IMR-90 (cell line): Measurements from ENCODE around the gene RBP5. TPM values are rescaled to one million over a fixed set of nuclear protein-coding genes. Genes with fewer than 3 reads are reported as not detected.

Experiments
- ATAC-seq: fragments of 200-7000 bp; cut with Tn5 transposase; 2 replicates; pipeline ENCODE4 v1.9.1; 2020; ENCODE audit warnings: low read depth, mild to moderate bottlenecking, moderate library complexity
- BruUV-seq: library from RNA; stranded (reverse); fragments of 400-500 nt; replicated peaks from 2 replicates; lab custom pipeline; 2021; lab: Mats Ljungman, UMichigan
- CTCF ChIA-PET: fragments of 300-600 bp; formaldehyde crosslinking; extraction: SDS; loops from one replicate; lab custom pipeline; 2021; ENCODE audit warnings: antibody characterized with exemption; lab: Yijun Ruan, JAX
- POLR2A ChIA-PET: fragments of 300-600 bp; sonication (Branson Sonifier 250); formaldehyde crosslinking; loops from one replicate; lab custom pipeline; 2022; ENCODE audit warnings: antibody characterized with exemption; ENCODE audit not compliant: unreplicated experiment; lab: Charles Lee
- DNase-seq: peaks from one replicate; pipeline ENCODE4 v3.0.0; 2013
- H2AFZ ChIP-seq: replicated peaks from 2 replicates; pipeline ENCODE3; 2013; ENCODE audit warnings: low read length, mild to moderate bottlenecking; ENCODE audit not compliant: poor library complexity
- H2AK5ac ChIP-seq: 2 replicates; pipeline ENCODE4 v1.6.1; 2013; ENCODE audit warnings: low read depth, low read length, inconsistent platforms
- H2AK9ac ChIP-seq: replicated peaks from 2 replicates; pipeline ENCODE3; 2013; ENCODE audit warnings: mild to moderate bottlenecking, low read depth, low read length, moderate library complexity; ENCODE audit not compliant: poor library complexity
- H2BK120ac ChIP-seq: 2 replicates; pipeline ENCODE4 v1.6.1; 2013; ENCODE audit warnings: low read depth, low read length, inconsistent platforms
- H2BK15ac ChIP-seq: 3 replicates; pipeline ENCODE4 v1.6.1; 2013; ENCODE audit warnings: low read depth, low read length, inconsistent platforms
- H2BK20ac ChIP-seq: 2 replicates; pipeline ENCODE4 v1.6.1; 2013; ENCODE audit warnings: low read depth, mild to moderate bottlenecking, inconsistent platforms, low read length, moderate library complexity
- H2BK5ac ChIP-seq: 2 replicates; pipeline ENCODE4 v1.6.1; 2013; ENCODE audit warnings: mild to moderate bottlenecking, low read depth, low read length, inconsistent platforms; ENCODE audit not compliant: poor library complexity, severe bottlenecking
- H3K14ac ChIP-seq: replicated peaks from 2 replicates; pipeline ENCODE4 v1.6.1; 2013; ENCODE audit warnings: low read depth, low read length, inconsistent platforms
- H3K18ac ChIP-seq: 2 replicates; pipeline ENCODE4 v1.6.1; 2013; ENCODE audit warnings: low read depth, low read length, control low read depth
- H3K23ac ChIP-seq: 2 replicates; pipeline ENCODE4 v1.6.1; 2013; ENCODE audit warnings: low read depth, low read length, inconsistent platforms
- H3K27ac ChIP-seq: 2 replicates; pipeline ENCODE4 v1.5.1; 2013; ENCODE audit warnings: mild to moderate bottlenecking, control low read depth, low read length; ENCODE audit not compliant: insufficient read depth
- H3K27me3 ChIP-seq: 2 replicates; pipeline ENCODE4 v1.6.1; 2013; ENCODE audit warnings: low read length; ENCODE audit not compliant: control insufficient read depth, insufficient read depth
- H3K36me3 ChIP-seq: 2 replicates; pipeline ENCODE4 v1.6.1; 2013; ENCODE audit warnings: low read length, mixed read lengths; ENCODE audit not compliant: control insufficient read depth, insufficient read depth
- H3K4ac ChIP-seq: 2 replicates; pipeline ENCODE4 v1.6.1; 2013; ENCODE audit warnings: low read depth, low read length, inconsistent platforms
- H3K4me1 ChIP-seq: 2 replicates; pipeline ENCODE4 v1.6.1; 2013; ENCODE audit warnings: low read length, mixed read lengths; ENCODE audit not compliant: control insufficient read depth, insufficient read depth
- H3K4me2 ChIP-seq: 2 replicates; pipeline ENCODE4 v1.6.1; 2013; ENCODE audit warnings: low read depth, mild to moderate bottlenecking, control low read depth, low read length, moderate library complexity
- H3K4me3 ChIP-seq: 2 replicates; pipeline ENCODE4 v1.5.1; 2013; ENCODE audit warnings: low read depth, mild to moderate bottlenecking, control low read depth, low read length, moderate library complexity; ENCODE audit not compliant: insufficient read depth
- H3K56ac ChIP-seq: 2 replicates; pipeline ENCODE4 v1.6.1; 2013; ENCODE audit warnings: low read length, inconsistent platforms; ENCODE audit not compliant: insufficient read depth; ENCODE audit errors: extremely low read depth
- H3K79me1 ChIP-seq, 2 experiments: 2 replicates each; pipeline ENCODE4 v1.6.1; 2013; ENCODE audit warnings: low read length in 2 of 2, inconsistent platforms in 1 of 2, low read depth in 1 of 2
- H3K9ac ChIP-seq: 2 replicates; pipeline ENCODE4 v1.6.1; 2013; ENCODE audit warnings: low read depth, low read length, control low read depth
- H3K9me1 ChIP-seq: 2 replicates; pipeline ENCODE4 v1.6.1; 2013; ENCODE audit warnings: low read length, inconsistent platforms; ENCODE audit not compliant: insufficient read depth
- H3K9me3 ChIP-seq: 2 replicates; pipeline ENCODE4 v1.6.1; 2013; ENCODE audit warnings: low read length; ENCODE audit not compliant: control insufficient read depth, insufficient read depth
- H4K20me1 ChIP-seq: 2 replicates; pipeline ENCODE4 v1.6.1; 2013; ENCODE audit warnings: low read length, inconsistent platforms; ENCODE audit not compliant: insufficient read depth
- H4K5ac ChIP-seq: 2 replicates; pipeline ENCODE4 v1.6.1; 2013; ENCODE audit warnings: mild to moderate bottlenecking, low read depth, low read length, control low read depth
- H4K8ac ChIP-seq, 2 experiments: 2 replicates each; pipeline ENCODE4 v1.6.1; 2013; ENCODE audit warnings: low read depth in 2 of 2, low read length in 2 of 2, control low read depth in 1 of 2, inconsistent platforms in 1 of 2
- H4K91ac ChIP-seq: 2 replicates; pipeline ENCODE4 v1.6.1; 2013; ENCODE audit warnings: low read depth, low read length, inconsistent platforms; ENCODE audit not compliant: insufficient read depth
- BHLHE40 ChIP-seq: fragments of 150-350 bp; IDR thresholded peaks from 2 replicates; pipeline ENCODE4 v1.6.1; 2016; ENCODE audit warnings: mild to moderate bottlenecking, low read depth, low read length
- CEBPB ChIP-seq: IDR thresholded peaks from 2 replicates; pipeline ENCODE4 v1.6.1; 2012; ENCODE audit warnings: low read depth, low read length, improper control_type of control experiment
- MAFK ChIP-seq: IDR thresholded peaks from 2 replicates; pipeline ENCODE4 v1.6.1; 2012; ENCODE audit warnings: low read depth, low read length, improper control_type of control experiment
- MAZ ChIP-seq: IDR thresholded peaks from 2 replicates; pipeline ENCODE4 v1.6.1; 2012; ENCODE audit warnings: low read depth, mild to moderate bottlenecking, low read length, improper control_type of control experiment, moderate library complexity, borderline replicate concordance
- MXI1 ChIP-seq: IDR thresholded peaks from 2 replicates; pipeline ENCODE4 v1.6.1; 2012; ENCODE audit warnings: low read depth, mild to moderate bottlenecking, low read length, moderate library complexity, borderline replicate concordance
- NFE2L2 ChIP-seq: fragments of 150-350 bp; IDR thresholded peaks from 2 replicates; pipeline ENCODE4 v1.6.1; 2016; ENCODE audit warnings: low read depth, mild to moderate bottlenecking, low read length
- WGBS, 2 experiments: methylation state at CpG; one replicate each; pipeline versions ENCODE4 v1.1.5 to v1.1.7; 2013; ENCODE audit warnings: missing lambda C conversion rate in 2 of 2; ENCODE audit not compliant: insufficient read length in 1 of 2; ENCODE audit errors: extremely low coverage in 2 of 2; 5-methylcytosine and 5-hydroxymethylcytosine counted together
- dilution Hi-C: fragments of 300-500 bp; cut with HindIII; formaldehyde crosslinking; loops from one replicate; pipeline ENCODE4 v1.14.3; 2018; ENCODE audit warnings: low sequenced_read_pairs; ENCODE audit not compliant: unreplicated experiment
- in situ Hi-C: fragments of 300-500 bp; cut with MboI; formaldehyde crosslinking; loops from 3 replicates; pipeline ENCODE4 v1.14.3; 2019; ENCODE audit warnings: low sequenced_read_pairs, inconsistent platforms, mixed read lengths
- intact Hi-C: fragments of 100-400 bp; cut with micrococcal nuclease; formaldehyde crosslinking; loops from 2 replicates; pipeline ENCODE4 v1.10.0; 2022
- polyA plus RNA-seq, 3 experiments: library from polyadenylated mRNA; depleted of rRNA; stranded (reverse); fragments of >200 nt; gene quantifications; 2 replicates each; pipeline ENCODE4 v1.2.3, GENCODE V29; 2012; ENCODE audit warnings: low replicate concordance in 1 of 3
- total RNA-seq: library from RNA; depleted of rRNA; stranded (reverse); fragments of >200 nt; gene quantifications from 2 replicates; pipeline ENCODE4 v1.2.3, GENCODE V29; 2012
- TF ChIP-seq, protein P1 (sequence below): fragments of 150-350 bp; IDR thresholded peaks from 2 replicates; pipeline ENCODE4 v1.6.1; 2017; ENCODE audit warnings: mild to moderate bottlenecking, antibody characterized with exemption, low read length, low read depth
- TF ChIP-seq, protein P2 (sequence below): conservative IDR thresholded peaks from 2 replicates; pipeline ENCODE4 v1.5.1; 2012; ENCODE audit warnings: mild to moderate bottlenecking, low read depth, low read length, improper control_type of control experiment
- TF ChIP-seq, protein P3 (sequence below): fragments of 150-350 bp; IDR thresholded peaks from 2 replicates; pipeline ENCODE4 v1.6.1; 2016; ENCODE audit warnings: low read depth, mild to moderate bottlenecking, low read length, moderate library complexity, borderline replicate concordance

RBP5 gene
- total and polyA plus RNA-seq, 2 of the 4 experiments (the other 2 are of a cell fraction): 0.15 TPM; not detected in 1

DNA sequence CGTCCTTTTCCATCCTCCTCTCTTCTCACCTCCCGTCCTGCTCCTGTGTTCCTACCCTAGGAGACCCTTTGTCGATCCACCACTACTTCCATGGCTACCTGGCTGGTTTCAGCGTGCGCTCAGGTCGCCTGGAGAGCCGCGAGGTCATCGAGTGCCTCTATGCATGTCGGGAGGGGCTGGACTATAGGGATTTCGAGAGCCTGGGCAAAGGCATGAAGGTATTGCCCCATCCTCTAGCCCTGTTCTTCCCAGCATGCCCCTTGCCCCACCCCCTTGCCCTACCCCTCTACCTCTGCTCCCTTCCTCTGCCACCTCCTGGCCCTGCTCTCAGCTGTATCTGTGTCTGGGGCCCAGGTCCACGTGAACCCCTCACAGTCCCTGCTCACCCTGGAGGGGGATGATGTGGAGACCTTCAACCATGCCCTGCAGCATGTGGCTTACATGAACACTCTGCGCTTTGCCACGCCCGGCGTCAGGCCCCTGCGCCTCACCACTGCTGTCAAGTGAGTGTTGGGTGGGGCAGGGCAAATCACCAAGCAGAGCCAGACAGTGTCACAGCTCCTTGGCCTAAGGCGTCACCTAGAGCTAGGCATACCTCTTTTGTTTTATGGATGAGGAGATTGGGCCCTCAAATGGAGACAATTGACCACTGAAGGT is 14.2 kb upstream of the RBP5 start (continued):
- TF ChIP-seq, protein P1, sequence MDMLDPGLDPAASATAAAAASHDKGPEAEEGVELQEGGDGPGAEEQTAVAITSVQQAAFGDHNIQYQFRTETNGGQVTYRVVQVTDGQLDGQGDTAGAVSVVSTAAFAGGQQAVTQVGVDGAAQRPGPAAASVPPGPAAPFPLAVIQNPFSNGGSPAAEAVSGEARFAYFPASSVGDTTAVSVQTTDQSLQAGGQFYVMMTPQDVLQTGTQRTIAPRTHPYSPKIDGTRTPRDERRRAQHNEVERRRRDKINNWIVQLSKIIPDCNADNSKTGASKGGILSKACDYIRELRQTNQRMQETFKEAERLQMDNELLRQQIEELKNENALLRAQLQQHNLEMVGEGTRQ: no peak

DNA sequence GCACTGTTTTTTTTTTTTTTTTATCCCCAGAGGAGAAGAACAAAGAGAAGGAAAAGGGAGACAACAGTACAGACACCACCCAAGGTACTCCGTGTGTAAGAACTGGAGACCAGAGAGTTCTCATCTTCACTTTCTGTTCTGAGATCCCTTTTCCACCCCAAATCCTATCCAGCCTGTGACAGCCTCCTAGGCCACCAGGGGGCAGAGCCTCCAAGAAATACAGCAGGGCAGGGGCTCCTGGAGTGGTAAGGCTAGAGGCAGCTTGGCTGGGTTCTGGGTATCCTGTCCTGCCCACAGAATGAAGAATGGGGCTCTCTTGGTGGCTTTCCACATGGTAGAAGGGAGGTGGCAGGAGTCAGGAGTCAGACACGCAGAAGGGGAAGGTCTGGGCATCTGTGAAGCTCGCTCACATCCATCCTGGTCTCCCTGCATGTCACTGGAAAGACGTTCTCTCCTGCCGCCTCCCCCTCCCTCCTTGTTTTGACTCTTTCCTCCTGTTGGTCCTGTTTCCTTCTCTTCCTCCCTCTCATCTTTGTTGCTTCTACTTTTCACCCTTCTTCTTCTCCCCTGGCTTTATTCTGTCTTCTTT is 13.5 kb upstream of the RBP5 start:
- H2BK15ac ChIP-seq: no peak overlapping the region
- H3K9ac ChIP-seq: no peak overlapping the region
- no peak overlapping the region for H2BK120ac ChIP-seq
- CTCF ChIA-PET: interaction anchor here (0.5 to 1.1 kb wide), 4 partner anchors 13 to 693 kb away, joined by 3 to 4 read pairs (median 3); no protein-coding TSS in a partner anchor
- peak; percentile 91 for ATAC-seq
- 0 out of 2 replicates have a peak, but pooled peaks cover 3% of the 10 kb centered on the region for H4K20me1 ChIP-seq
- H3K27me3 ChIP-seq: no peaks in the 10 kb centered on the region
- peaks cover 40% of the 10 kb centered on the region for H3K36me3 ChIP-seq
- H3K4me1 ChIP-seq: peaks cover 2% of the 10 kb centered on the region; the same call in 1 of the 2 replicates
- no peak overlapping the region for H3K4me2 ChIP-seq
- H3K18ac ChIP-seq: no peak overlapping the region
- BruUV-seq: no TSS peak
- H3K23ac ChIP-seq: no peak overlapping the region
- no peak overlapping the region for H3K14ac ChIP-seq
- H3K56ac ChIP-seq: no peak overlapping the region
- intact Hi-C loops: loop anchor here (1.0 kb wide), 2 partner anchors 46 to 496 kb away; no protein-coding TSS in a partner anchor
- no peak overlapping the region for H3K4me3 ChIP-seq
- no peaks in the 10 kb centered on the region for H3K9me3 ChIP-seq
- peak overlapping the region; percentile 1 for H2AFZ ChIP-seq
- H2BK20ac ChIP-seq: no peak overlapping the region
- DNase-seq: peak; percentile 39
- H2AK9ac ChIP-seq: no peak overlapping the region
- in situ Hi-C loops: no loop called here
- no peak overlapping the region for H4K8ac ChIP-seq
- 0% methylated on average over 1 of the region's 5 CpGs; no CpG with 5 or more reads in 1 of the 2 experiments for WGBS, 2 experiments
- POLR2A ChIA-PET: no interaction called here
- H4K91ac ChIP-seq: no peak overlapping the region
- H3K4ac ChIP-seq: no peak overlapping the region
- H2BK5ac ChIP-seq: no peak overlapping the region
- no peak overlapping the region for H4K5ac ChIP-seq
- H3K9me1 ChIP-seq: no peaks in the 10 kb centered on the region
- no peaks in the 10 kb centered on the region for H3K79me1 ChIP-seq
- dilution Hi-C loops: no loop called here
- H2AK5ac ChIP-seq: no peak overlapping the region
- H3K27ac ChIP-seq: no peak overlapping the region
- TF ChIP-seq CEBPB: no peak
- TF ChIP-seq, protein P2, sequence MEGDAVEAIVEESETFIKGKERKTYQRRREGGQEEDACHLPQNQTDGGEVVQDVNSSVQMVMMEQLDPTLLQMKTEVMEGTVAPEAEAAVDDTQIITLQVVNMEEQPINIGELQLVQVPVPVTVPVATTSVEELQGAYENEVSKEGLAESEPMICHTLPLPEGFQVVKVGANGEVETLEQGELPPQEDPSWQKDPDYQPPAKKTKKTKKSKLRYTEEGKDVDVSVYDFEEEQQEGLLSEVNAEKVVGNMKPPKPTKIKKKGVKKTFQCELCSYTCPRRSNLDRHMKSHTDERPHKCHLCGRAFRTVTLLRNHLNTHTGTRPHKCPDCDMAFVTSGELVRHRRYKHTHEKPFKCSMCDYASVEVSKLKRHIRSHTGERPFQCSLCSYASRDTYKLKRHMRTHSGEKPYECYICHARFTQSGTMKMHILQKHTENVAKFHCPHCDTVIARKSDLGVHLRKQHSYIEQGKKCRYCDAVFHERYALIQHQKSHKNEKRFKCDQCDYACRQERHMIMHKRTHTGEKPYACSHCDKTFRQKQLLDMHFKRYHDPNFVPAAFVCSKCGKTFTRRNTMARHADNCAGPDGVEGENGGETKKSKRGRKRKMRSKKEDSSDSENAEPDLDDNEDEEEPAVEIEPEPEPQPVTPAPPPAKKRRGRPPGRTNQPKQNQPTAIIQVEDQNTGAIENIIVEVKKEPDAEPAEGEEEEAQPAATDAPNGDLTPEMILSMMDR: peak; percentile 71
- no peak for TF ChIP-seq MXI1
- TF ChIP-seq, protein P3, sequence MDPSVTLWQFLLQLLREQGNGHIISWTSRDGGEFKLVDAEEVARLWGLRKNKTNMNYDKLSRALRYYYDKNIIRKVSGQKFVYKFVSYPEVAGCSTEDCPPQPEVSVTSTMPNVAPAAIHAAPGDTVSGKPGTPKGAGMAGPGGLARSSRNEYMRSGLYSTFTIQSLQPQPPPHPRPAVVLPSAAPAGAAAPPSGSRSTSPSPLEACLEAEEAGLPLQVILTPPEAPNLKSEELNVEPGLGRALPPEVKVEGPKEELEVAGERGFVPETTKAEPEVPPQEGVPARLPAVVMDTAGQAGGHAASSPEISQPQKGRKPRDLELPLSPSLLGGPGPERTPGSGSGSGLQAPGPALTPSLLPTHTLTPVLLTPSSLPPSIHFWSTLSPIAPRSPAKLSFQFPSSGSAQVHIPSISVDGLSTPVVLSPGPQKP: no peak
- TF ChIP-seq, protein P1: no peak
- TF ChIP-seq BHLHE40: no peak
- no peak for TF ChIP-seq NFE2L2
- TF ChIP-seq MAZ: peak; percentile 34; the same call in 1 of the 2 replicates
- TF ChIP-seq MAFK: no peak
